Ascending aorta (tissue), 2 donors: ENCODE data around the gene NDUFB8. TPM values are rescaled to one million over a fixed set of nuclear protein-coding genes. Genes with fewer than 3 reads are reported as not detected.

Experiments used
- DNase-seq, 2 donors: peaks; one replicate each; pipeline ENCODE4 v3.0.0-alpha.2; 2019; ENCODE audit warnings: low spot score in 2 of 2
- H3K27ac ChIP-seq, 2 donors: fragments of 200-600 bp; sonication (generic); one replicate each; pipeline ENCODE4 v1.5.1; 2016 to 2017; ENCODE audit warnings: mild to moderate bottlenecking in 1 of 2
- H3K27me3 ChIP-seq: fragments of 200-600 bp; sonication (generic); one replicate; pipeline ENCODE4 v1.5.1; 2017
- H3K36me3 ChIP-seq, 2 donors: fragments of 200-600 bp; sonication (generic); one replicate each; pipeline ENCODE4 v1.5.1; 2016
- H3K4me1 ChIP-seq, 2 donors: fragments of 200-600 bp; sonication (generic); one replicate each; pipeline ENCODE4 v1.5.1; 2016 to 2017; ENCODE audit warnings: mild to moderate bottlenecking in 1 of 2
- H3K4me3 ChIP-seq, 2 donors: fragments of 200-600 bp; sonication (generic); one replicate each; pipeline ENCODE4 v1.5.1; 2016 to 2017; ENCODE audit warnings: mild to moderate bottlenecking in 1 of 2
- H3K9me3 ChIP-seq, 2 donors: fragments of 200-600 bp; sonication (generic); one replicate each; pipeline ENCODE4 v1.5.1; 2016
- intact Hi-C: fragments of 100-400 bp; cut with DNase I; formaldehyde crosslinking; loops from one replicate; pipeline ENCODE4 v1.15.1; 2023
- total RNA-seq: library from RNA; depleted of rRNA; stranded (reverse); fragments of >200 nt; gene quantifications from one replicate; pipeline ENCODE4 v1.1.0, GENCODE V29; 2016
- TF ChIP-seq, protein P1 (sequence below), 3 experiments: fragments of 200-600 bp in 2 of 3; fragments of 450-650 bp in 1 of 3; sonication (generic) in 2 of 3; IDR thresholded peaks; one replicate each; pipeline ENCODE4 v1.5.1; 2016 to 2019; ENCODE audit warnings: antibody characterized with exemption in 3 of 3, mild to moderate bottlenecking in 1 of 3, moderate library complexity in 1 of 3

NDUFB8 gene
- total RNA-seq, 1 donor from 2014 or later, result 71.1 TPM

DNA sequence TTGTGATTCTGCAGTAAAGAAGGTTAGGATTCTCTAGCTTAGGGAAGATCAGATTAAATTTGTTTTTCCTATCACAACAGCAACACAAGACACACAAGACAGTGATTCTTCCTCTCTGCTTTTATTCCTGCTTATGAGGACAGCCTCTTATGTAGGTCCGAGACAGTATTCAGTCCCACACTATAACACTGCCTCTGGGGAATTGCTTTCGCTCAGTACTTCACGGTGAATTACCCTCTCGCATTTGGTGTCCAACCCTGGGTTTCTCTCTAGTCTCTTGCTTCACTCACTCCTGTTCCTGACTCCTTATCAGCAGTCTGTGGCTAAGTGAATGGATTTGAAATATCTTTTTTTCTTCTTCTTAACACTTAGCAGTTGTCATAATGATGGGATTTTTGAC is 7.8 kb upstream of the NDUFB8 start:
- no peak overlapping the region for H3K4me3 ChIP-seq
- no peaks in the 10 kb centered on the region for H3K27me3 ChIP-seq
- H3K9me3 ChIP-seq, result no peaks in the 10 kb centered on the region
- H3K27ac ChIP-seq, result no peak overlapping the region
- intact Hi-C loops, result loop anchor here (5.0 to 10.0 kb wide), 3 partner anchors 250 to 913 kb away; partner anchors contain the start of genes BLOC1S2, LZTS2 and SLC25A28
- H3K4me1 ChIP-seq, result peaks cover 0 to 14% of the 10 kb centered on the region in 2 donors
- no peak for DNase-seq
- H3K36me3 ChIP-seq, result peaks cover 26 to 41% of the 10 kb centered on the region in 2 donors
- TF ChIP-seq, protein P1, sequence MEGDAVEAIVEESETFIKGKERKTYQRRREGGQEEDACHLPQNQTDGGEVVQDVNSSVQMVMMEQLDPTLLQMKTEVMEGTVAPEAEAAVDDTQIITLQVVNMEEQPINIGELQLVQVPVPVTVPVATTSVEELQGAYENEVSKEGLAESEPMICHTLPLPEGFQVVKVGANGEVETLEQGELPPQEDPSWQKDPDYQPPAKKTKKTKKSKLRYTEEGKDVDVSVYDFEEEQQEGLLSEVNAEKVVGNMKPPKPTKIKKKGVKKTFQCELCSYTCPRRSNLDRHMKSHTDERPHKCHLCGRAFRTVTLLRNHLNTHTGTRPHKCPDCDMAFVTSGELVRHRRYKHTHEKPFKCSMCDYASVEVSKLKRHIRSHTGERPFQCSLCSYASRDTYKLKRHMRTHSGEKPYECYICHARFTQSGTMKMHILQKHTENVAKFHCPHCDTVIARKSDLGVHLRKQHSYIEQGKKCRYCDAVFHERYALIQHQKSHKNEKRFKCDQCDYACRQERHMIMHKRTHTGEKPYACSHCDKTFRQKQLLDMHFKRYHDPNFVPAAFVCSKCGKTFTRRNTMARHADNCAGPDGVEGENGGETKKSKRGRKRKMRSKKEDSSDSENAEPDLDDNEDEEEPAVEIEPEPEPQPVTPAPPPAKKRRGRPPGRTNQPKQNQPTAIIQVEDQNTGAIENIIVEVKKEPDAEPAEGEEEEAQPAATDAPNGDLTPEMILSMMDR (IDR thresholded peaks at IDR 0.05), result no peak

DNA sequence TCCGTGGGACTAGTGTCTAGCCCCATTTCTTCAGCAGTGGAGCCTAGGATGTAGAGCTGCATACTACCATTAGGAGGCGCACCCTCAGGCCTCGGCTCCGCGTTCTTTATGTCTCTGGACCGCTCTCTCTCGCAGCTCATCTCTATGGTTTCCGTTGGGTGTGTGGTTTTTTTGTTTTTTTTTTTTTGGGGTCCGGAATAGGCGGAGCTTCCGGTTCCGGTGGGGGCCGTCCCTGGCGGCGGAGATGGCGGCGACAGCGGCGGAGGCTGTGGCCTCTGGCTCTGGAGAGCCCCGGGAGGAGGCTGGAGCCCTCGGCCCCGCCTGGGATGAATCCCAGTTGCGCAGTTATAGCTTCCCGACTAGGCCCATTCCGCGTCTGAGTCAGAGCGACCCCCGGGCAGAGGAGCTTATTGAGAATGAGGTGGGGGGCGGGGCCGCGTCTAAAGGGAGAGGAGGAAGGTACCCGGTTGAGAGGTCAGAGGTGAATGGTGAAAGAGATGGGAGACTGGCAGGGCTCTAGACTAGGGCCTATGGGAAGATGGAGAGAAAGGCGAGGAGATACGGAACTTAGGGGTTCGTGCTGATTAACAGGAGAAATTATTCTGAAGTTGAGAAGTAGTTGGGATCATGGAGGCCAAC is 6.2 kb upstream of the NDUFB8 start, which contains the start of gene HIF1AN:
Gene HIF1AN, plus strand, starts transcription at position 229 of the 639 bp plus-strand sequence. Its CDS starts 16 bp downstream, at position 245.
- Histone ChIP-seq H3K36me3 (peaks cover 11 to 26% of the 10 kb centered on the region in 2 donors), H3K27ac (peak within 1 kb of the TSS; percentile 70 to 81)
- intact Hi-C loops, result loop anchor here (5.0 to 10.0 kb wide), 3 partner anchors 249 to 911 kb away; partner anchors contain the start of genes BLOC1S2, LZTS2 and SLC25A28

DNA sequence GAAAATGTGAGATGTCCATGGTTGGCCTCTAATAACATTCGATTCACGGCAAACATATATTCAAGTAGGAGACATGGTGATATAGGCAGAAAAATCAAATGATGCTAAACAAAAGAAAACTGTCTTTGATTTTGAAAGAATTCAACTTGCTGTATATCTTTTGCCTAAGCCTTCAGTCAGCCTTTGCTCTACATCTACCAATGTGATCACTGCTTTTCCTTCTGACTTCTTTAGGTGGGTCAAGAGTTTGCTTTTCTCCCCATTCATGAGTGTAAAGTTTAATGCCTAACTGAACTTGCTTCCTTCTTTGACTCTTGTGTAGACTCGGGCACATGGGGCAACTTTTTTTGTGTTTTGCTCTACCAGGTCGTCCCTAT is 5.7 kb upstream of the NDUFB8 start:
- no peaks in the 10 kb centered on the region for H3K27me3 ChIP-seq
- peak overlapping the region; percentile 79 to 86 for H3K4me3 ChIP-seq
- no peak for DNase-seq
- TF ChIP-seq, protein P1 (IDR thresholded peaks at IDR 0.05), result no peak
- intact Hi-C loops, result loop anchor here (5.0 to 10.0 kb wide), 3 partner anchors 248 to 911 kb away; partner anchors contain the start of genes BLOC1S2, LZTS2 and SLC25A28
- no peaks in the 10 kb centered on the region for H3K9me3 ChIP-seq
- H3K27ac ChIP-seq, result peak overlapping the region; percentile 59 to 70
- H3K36me3 ChIP-seq, result peaks cover 6 to 21% of the 10 kb centered on the region in 2 donors
- H3K4me1 ChIP-seq, result peaks cover 0 to 14% of the 10 kb centered on the region in 2 donors

More for the DNA sequence above, 6.2 kb upstream of the NDUFB8 start, which contains the start of gene HIF1AN:
- Histone ChIP-seq H3K27me3 (no peaks in the 10 kb centered on the region), H3K4me1 (peaks cover 0 to 14% of the 10 kb centered on the region in 2 donors), H3K9me3 (no peaks in the 10 kb centered on the region), H3K4me3 (peak within 1 kb of the TSS; percentile 79 to 86)
- TF ChIP-seq, protein P1 (IDR thresholded peaks at IDR 0.05), result peak; percentile 67 to 97 (median 92)
- DNase-seq, result peak; percentile 67 to 95

DNA sequence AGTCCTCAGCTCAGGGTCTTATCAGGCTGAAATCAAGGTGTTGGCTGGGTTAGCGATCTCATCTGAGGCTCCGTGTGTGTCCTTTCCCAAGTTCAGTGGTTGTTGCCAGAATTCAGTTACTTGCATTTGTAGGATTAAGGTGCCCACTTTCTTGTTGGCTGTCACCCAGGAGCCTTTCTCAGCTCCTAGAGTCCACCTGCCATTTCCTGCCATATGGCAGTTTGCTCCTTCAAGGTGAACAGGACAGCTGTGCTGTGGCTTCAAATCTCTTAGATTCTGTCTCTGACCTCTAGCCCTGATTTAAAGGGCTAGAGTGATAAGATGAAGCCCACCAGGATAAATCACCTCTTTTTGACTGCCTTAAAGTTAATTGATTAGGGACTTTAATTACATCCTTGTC is 5.1 kb upstream of the NDUFB8 start:
- intact Hi-C loops, result loop anchor here (5.0 to 10.0 kb wide), 3 partner anchors 247 to 910 kb away; partner anchors contain the start of genes BLOC1S2, LZTS2 and SLC25A28

DNA sequence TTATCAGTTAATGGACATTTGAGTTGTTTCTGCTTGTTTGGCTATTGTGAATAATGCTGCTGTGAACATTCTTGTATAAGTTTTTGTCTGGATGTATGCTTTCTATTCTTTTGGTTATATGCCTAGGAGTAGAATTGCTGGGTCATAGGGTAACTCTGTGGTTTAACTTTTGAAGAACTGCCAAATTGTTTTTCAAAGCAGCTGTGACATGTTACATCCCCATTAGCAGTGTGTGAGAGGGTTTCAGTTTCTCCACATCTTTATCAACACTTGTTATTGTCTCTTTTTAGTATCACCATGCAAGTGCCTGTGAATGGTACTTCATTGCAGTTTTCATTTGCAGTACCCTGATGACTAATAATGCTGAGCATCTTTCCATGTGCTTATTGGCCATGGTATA is 2.1 kb upstream of the NDUFB8 start:
- H3K27ac ChIP-seq, result no peak overlapping the region
- intact Hi-C loops, result loop anchor here (2.0 to 10.0 kb wide), 3 partner anchors 159 to 907 kb away; partner anchors contain the start of genes LZTS2 and SLC25A28
- no peak for DNase-seq
- H3K4me1 ChIP-seq, result peaks cover 2 to 17% of the 10 kb centered on the region in 2 donors
- H3K4me3 ChIP-seq, result no peak overlapping the region
- TF ChIP-seq, protein P1 (IDR thresholded peaks at IDR 0.05), result no peak
- no peaks in the 10 kb centered on the region for H3K9me3 ChIP-seq
- peaks cover under 1 to 5% of the 10 kb centered on the region in 2 donors for H3K36me3 ChIP-seq
- H3K27me3 ChIP-seq, result no peaks in the 10 kb centered on the region

More for the DNA sequence above, 5.1 kb upstream of the NDUFB8 start:
- no peaks in the 10 kb centered on the region for H3K9me3 ChIP-seq
- TF ChIP-seq, protein P1 (IDR thresholded peaks at IDR 0.05), result no peak
- DNase-seq, result no peak
- peaks cover 2 to 18% of the 10 kb centered on the region in 2 donors for H3K4me1 ChIP-seq
- H3K4me3 ChIP-seq, result no peak overlapping the region
- H3K27me3 ChIP-seq, result no peaks in the 10 kb centered on the region
- peaks cover 0 to 15% of the 10 kb centered on the region in 2 donors for H3K36me3 ChIP-seq
- peak overlapping the region in 1 of 2 donors; percentile 70 for H3K27ac ChIP-seq
